NCI-H226 (cell line): ENCODE measurements around the gene CTSL.

Source experiments
- DNase-seq: peaks from one replicate; pipeline ENCODE4 v3.0.0-alpha.2; 2015

Gene CTSL

DNA sequence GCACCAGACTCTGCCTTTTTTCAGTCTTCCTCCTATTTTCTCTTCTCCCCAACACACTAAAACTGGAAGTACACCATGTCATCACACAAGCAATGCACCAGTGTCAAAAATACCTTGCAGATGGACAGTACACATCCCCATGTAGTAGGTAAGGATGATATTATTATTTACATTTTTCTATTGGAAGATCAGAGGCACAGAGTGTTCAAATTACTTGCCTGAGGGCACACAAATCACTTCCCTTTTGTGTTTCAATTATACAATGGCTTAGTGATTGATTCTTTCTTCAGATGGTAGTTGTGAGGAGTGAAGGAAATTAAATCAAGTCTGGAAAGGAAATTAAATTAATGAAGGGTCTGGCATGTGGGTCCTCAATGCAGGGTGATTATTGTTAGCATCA is 39.6 kb downstream of the CTSL start:
- no peak for DNase-seq

DNA sequence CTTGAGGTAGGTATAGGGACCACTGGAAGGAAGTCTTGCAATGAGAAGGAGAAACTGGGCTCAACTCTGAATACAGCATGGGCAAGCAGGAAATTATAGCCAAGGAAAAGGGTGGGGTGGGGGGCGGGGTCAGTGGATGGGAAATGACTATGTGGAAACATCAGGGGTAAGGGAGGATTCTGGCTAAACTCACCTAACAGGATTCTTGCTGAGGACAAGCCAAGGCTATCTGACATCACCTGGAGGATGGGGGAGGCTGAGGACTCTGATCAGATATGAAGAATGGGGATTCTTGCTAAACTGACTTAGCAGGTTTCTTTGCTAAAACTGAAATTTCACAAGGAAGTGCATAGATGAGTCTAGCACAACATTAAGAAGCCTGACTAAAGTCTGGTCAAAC is 40.8 kb downstream of the CTSL start:
- DNase-seq, result peak; percentile 19

- no peak for DNase-seq
These were observed 44.8 kb downstream of the CTSL start for GRCh38 chr9:87770616-87771315.

DNA sequence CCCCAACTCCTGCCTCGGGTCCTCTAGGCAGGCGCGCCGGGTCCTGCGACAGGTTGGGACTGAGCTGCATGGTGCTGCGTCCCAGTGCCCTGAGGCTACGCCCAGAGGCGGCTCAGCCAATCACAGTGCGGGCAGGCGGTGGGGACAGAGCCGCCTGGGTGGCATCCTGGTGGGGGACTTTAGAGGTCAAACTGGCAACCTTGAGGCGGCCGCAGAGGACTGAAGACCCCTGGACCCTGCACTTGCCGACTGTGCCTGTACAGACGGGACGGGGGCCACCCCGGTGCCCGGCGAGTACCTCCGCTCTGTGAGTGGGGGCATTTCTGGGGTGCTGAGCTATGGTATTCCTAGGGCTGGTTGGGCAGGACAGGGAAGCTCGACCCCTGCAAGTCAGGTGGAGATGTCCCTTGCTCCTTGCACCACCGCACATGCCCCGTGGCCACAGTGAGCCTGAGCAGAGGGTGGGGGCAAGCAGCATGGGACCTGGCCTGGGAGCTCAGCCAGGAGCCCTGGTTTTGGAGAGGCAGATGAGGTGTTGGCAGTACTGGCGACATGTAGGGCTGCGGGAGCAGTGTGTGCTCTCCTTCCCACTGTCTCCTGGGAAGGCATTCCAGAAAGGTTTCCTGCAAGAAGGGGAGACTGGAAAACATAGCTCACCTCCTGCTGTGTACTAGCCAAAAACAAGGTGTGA is 45.5 kb downstream of the CTSL start:
- no peak for DNase-seq

DNA sequence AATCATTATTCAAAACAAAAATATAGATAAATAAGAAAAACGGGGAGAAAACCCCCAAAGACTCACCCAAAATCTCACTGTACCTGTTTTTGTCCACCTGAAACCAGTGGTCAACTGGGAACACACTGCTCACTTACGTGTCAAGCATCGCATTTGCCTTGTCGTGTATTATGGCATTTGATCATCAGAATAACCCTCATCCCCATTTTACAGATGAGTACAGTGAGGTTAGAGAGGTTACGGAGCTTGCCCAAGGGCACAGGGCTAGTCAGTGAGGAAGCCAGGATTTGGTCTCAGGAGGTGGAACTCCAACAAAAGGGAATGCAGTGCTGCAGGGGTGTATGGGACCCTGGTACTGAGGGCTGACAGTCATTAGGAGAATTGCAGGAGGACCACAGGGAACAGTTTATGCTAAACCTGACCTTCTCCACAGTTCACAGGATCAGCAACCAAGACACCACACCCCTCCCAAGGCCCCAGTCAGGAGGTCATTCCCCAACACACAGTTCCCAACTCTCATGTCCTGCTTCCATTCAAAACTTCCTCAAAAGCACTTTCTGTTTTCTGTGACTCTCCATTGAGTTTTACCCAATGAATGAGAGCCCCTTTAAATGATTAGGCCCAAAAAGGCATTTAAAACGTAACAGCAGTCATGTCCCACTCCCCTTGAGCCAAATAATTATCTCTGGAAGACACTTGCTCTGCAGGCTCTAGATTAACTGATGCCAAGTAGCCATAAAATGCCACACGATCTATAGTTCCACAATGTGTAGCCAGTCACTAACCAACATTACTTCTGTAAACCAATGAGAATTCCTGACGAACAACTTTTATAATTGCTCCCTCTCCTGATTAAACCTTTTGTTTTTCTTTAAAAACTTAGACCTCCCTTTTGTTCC is 50.8 kb downstream of the CTSL start:
- no peak for DNase-seq

DNA sequence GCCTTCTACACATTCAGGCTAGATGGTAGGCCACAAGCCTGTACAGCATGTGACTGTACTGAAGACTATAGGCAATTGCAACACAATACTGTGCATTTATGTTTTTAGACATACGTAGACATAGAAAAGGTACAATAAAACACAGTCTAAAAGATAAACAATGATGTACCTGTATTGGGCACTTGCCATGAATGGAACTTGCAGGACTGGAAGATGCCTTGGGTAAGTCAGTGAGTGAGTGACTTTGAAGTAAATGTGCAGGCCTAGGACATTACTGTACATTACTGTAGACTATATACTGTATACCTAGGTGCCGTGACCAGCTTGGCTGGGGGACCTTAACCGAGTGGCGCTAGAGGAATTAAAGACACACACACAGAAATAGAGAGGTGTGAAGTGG is 53.1 kb downstream of the CTSL start:
- DNase-seq, result no peak
